Endothelial cell (in vitro differentiated cells): ENCODE results near the gene DNAJC7. TPM values are rescaled to one million over a fixed set of nuclear protein-coding genes. Genes with fewer than 3 reads are reported as not detected.

Experiments
- DNase-seq: peaks from one replicate; pipeline ENCODE4 v3.0.0; 2021; ENCODE audit warnings: low spot score
- H3K27ac Mint-ChIP-seq: one replicate; pipeline ENCODE4 v1.8.0; 2021; ENCODE audit warnings: mixed read lengths, inconsistent platforms; ENCODE audit not compliant: unreplicated experiment
- H3K27me3 Mint-ChIP-seq: one replicate; pipeline ENCODE4 v1.8.0; 2021; ENCODE audit warnings: mild to moderate bottlenecking, moderate library complexity, mixed read lengths, inconsistent platforms; ENCODE audit not compliant: unreplicated experiment
- H3K36me3 Mint-ChIP-seq: one replicate; pipeline ENCODE4 v1.8.0; 2021; ENCODE audit warnings: mild to moderate bottlenecking, low read depth, mixed read lengths, inconsistent platforms; ENCODE audit not compliant: unreplicated experiment
- H3K4me1 Mint-ChIP-seq: one replicate; pipeline ENCODE4 v1.8.0; 2021; ENCODE audit warnings: mild to moderate bottlenecking, mixed read lengths, inconsistent platforms; ENCODE audit not compliant: unreplicated experiment
- H3K4me3 Mint-ChIP-seq: one replicate; pipeline ENCODE4 v1.8.0; 2021; ENCODE audit warnings: mild to moderate bottlenecking, mixed read lengths, inconsistent platforms; ENCODE audit not compliant: unreplicated experiment
- H3K9me3 Mint-ChIP-seq: one replicate; pipeline ENCODE4 v1.8.0; 2021; ENCODE audit warnings: mixed read lengths, inconsistent platforms; ENCODE audit not compliant: unreplicated experiment
- CTCF ChIP-seq: fragments of 200-600 bp; sonication (generic); IDR thresholded peaks from one replicate; pipeline ENCODE4 v1.5.0; 2021; ENCODE audit warnings: antibody characterized with exemption; ENCODE audit not compliant: unreplicated experiment
- total RNA-seq: library from RNA; stranded (reverse); fragmentation: NEBNext Ultra II Directional; extraction: Animal tissue kit (Norgen Biotek cat#: 25700); gene quantifications from one replicate; pipeline ENCODE4 v1.2.1, GENCODE V29; 2021; ENCODE audit not compliant: unreplicated experiment

The DNAJC7 gene
- total RNA-seq, 1 donor from 2014 or later: 92.8 TPM

GRCh38 chr17:41962768-41963434 lies 54.3 kb downstream of the DNAJC7 start:
- Mint-ChIP-seq H3K36me3 (peaks cover 5% of the 10 kb centered on the region), H3K27ac (no peak overlapping the region), H3K27me3 (peaks cover 17% of the 10 kb centered on the region), H3K4me3 (no peak overlapping the region), H3K9me3 (no peaks in the 10 kb centered on the region), H3K4me1 (peaks cover 30% of the 10 kb centered on the region)
- peak; percentile 84 for DNase-seq
- TF ChIP-seq CTCF: peak; percentile 79

GRCh38 chr17:41962111-41962510 lies 55.1 kb downstream of the DNAJC7 start:
- peaks cover 3% of the 10 kb centered on the region for H3K36me3 Mint-ChIP-seq
- H3K4me1 Mint-ChIP-seq: peaks cover 36% of the 10 kb centered on the region
- H3K27ac Mint-ChIP-seq: no peak overlapping the region
- peak overlapping the region; percentile 31 for H3K4me3 Mint-ChIP-seq
- no peaks in the 10 kb centered on the region for H3K9me3 Mint-ChIP-seq
- no peak for TF ChIP-seq CTCF
- peaks cover 15% of the 10 kb centered on the region for H3K27me3 Mint-ChIP-seq
- no peak for DNase-seq

- peaks cover 3% of the 10 kb centered on the region for H3K36me3 Mint-ChIP-seq
- H3K9me3 Mint-ChIP-seq: no peaks in the 10 kb centered on the region
- H3K4me1 Mint-ChIP-seq: peaks cover 31% of the 10 kb centered on the region
- H3K27me3 Mint-ChIP-seq: peaks cover 6% of the 10 kb centered on the region
- peak; percentile 65 for DNase-seq
- TF ChIP-seq CTCF: peak; percentile 28
- H3K4me3 Mint-ChIP-seq: no peak overlapping the region
- H3K27ac Mint-ChIP-seq: peak overlapping the region; percentile 41
Observed at GRCh38 chr17:41959336-41960095, 57.7 kb downstream of the DNAJC7 start.

- Mint-ChIP-seq H3K9me3 (no peaks in the 10 kb centered on the region), H3K36me3 (peaks cover 3% of the 10 kb centered on the region), H3K27me3 (peaks cover 3% of the 10 kb centered on the region), H3K4me3 (peak overlapping the region; percentile 15), H3K27ac (peak overlapping the region; percentile 41), H3K4me1 (peaks cover 31% of the 10 kb centered on the region)
- no peak for TF ChIP-seq CTCF
- DNase-seq: no peak
Observed at GRCh38 chr17:41959030-41959335, 58.3 kb downstream of the DNAJC7 start.

- TF ChIP-seq CTCF: no peak
- H3K36me3 Mint-ChIP-seq: peaks cover 3% of the 10 kb centered on the region
- H3K4me1 Mint-ChIP-seq: peaks cover 31% of the 10 kb centered on the region
- peaks cover 5% of the 10 kb centered on the region for H3K27me3 Mint-ChIP-seq
- no peak for DNase-seq
- no peaks in the 10 kb centered on the region for H3K9me3 Mint-ChIP-seq
- H3K27ac Mint-ChIP-seq: peak overlapping the region; percentile 97
- peak overlapping the region; percentile 56 for H3K4me3 Mint-ChIP-seq
Observed at GRCh38 chr17:41957869-41958439, 59.3 kb downstream of the DNAJC7 start.
